MM.1S (cell line): Measurements from ENCODE around the gene DNASE1L3.

Experiments
- DNase-seq: peaks from one replicate; pipeline ENCODE4 v3.0.0-alpha.2; 2015
- H2AFZ ChIP-seq: fragments of 300-600 bp; sonication (generic); 2 replicates; pipeline ENCODE4 v1.6.0; 2016; ENCODE audit warnings: antibody characterized with exemption, low read length
- H3F3A ChIP-seq: fragments of 300-600 bp; sonication (generic); 2 replicates; pipeline ENCODE4 v1.6.1; 2016; ENCODE audit warnings: mild to moderate bottlenecking, antibody characterized with exemption, low read length, moderate library complexity, mixed read lengths; ENCODE audit not compliant: insufficient read depth
- H3K27ac ChIP-seq: fragments of 300-600 bp; sonication (generic); 2 replicates; pipeline ENCODE4 v1.5.1; 2016; ENCODE audit warnings: mild to moderate bottlenecking, low read length
- H3K27me3 ChIP-seq: fragments of 300-600 bp; sonication (generic); replicated peaks from 2 replicates; pipeline ENCODE4 v1.6.0; 2016; ENCODE audit warnings: low read length; ENCODE audit not compliant: insufficient read depth
- H3K36me3 ChIP-seq: fragments of 300-600 bp; sonication (generic); replicated peaks from 2 replicates; pipeline ENCODE4 v1.6.1; 2016; ENCODE audit warnings: mild to moderate bottlenecking, low read length, mixed read lengths; ENCODE audit not compliant: insufficient read depth
- H3K4me1 ChIP-seq: fragments of 300-600 bp; sonication (generic); 2 replicates; pipeline ENCODE4 v1.6.1; 2016; ENCODE audit warnings: low read length, mixed read lengths
- H3K4me2 ChIP-seq: fragments of 300-600 bp; sonication (generic); 2 replicates; pipeline ENCODE4 v1.6.0; 2016; ENCODE audit warnings: low read depth, low read length
- H3K4me3 ChIP-seq: fragments of 300-600 bp; sonication (generic); 2 replicates; pipeline ENCODE4 v1.5.1; 2016; ENCODE audit warnings: low read length, mixed read lengths
- H3K79me2 ChIP-seq: fragments of 300-600 bp; sonication (generic); 2 replicates; pipeline ENCODE4 v1.6.1; 2016; ENCODE audit warnings: mixed run types, low read length, mixed read lengths
- H3K9ac ChIP-seq: fragments of 300-600 bp; sonication (generic); 2 replicates; pipeline ENCODE4 v1.6.1; 2016; ENCODE audit warnings: low read length, mixed read lengths
- H3K9me2 ChIP-seq: fragments of 300-600 bp; sonication (generic); replicated peaks from 2 replicates; pipeline ENCODE4 v1.6.1; 2016; ENCODE audit warnings: mild to moderate bottlenecking, low read length, mixed read lengths; ENCODE audit not compliant: insufficient read depth
- H3K9me3 ChIP-seq: fragments of 300-600 bp; sonication (generic); replicated peaks from 2 replicates; pipeline ENCODE4 v1.6.1; 2016; ENCODE audit warnings: mild to moderate bottlenecking, low read length, mixed read lengths; ENCODE audit not compliant: insufficient read depth
- H4K20me1 ChIP-seq: fragments of 300-600 bp; sonication (generic); 2 replicates; pipeline ENCODE4 v1.6.1; 2016; ENCODE audit warnings: mild to moderate bottlenecking, low read length, moderate library complexity, mixed read lengths; ENCODE audit not compliant: insufficient read depth
- CTCF ChIP-seq: fragments of 300-600 bp; sonication (generic); IDR thresholded peaks from 2 replicates; pipeline ENCODE4 v1.5.1; 2016; ENCODE audit warnings: antibody characterized with exemption, low read length, mixed read lengths
- EZH2 ChIP-seq: fragments of 300-600 bp; sonication (generic); optimal IDR thresholded peaks from 2 replicates; pipeline ENCODE3; 2017; ENCODE audit warnings: low read depth, mild to moderate bottlenecking, antibody characterized with exemption, low read length, mixed read lengths
- EZH2phosphoT487 ChIP-seq: fragments of 300-600 bp; sonication (generic); IDR thresholded peaks from 2 replicates; pipeline ENCODE4 v1.6.1; 2018; ENCODE audit warnings: antibody characterized with exemption, low read length

Gene DNASE1L3

GRCh38 chr3:58190882-58191281 lies 19.9 kb downstream of the DNASE1L3 start:
- Histone ChIP-seq H3K9ac (no peak overlapping the region), H3K4me3 (no peak overlapping the region), H3K4me2 (no peak overlapping the region), H3K4me1 (no peaks in the 10 kb centered on the region), H3K9me3 (no peaks in the 10 kb centered on the region), H3K9me2 (no peaks in the 10 kb centered on the region), H3K27ac (no peak overlapping the region), H2AFZ (no peak overlapping the region), H3K79me2 (no peaks in the 10 kb centered on the region), H4K20me1 (no peaks in the 10 kb centered on the region), H3K36me3 (no peaks in the 10 kb centered on the region), H3F3A (no peaks in the 10 kb centered on the region), H3K27me3 (no peaks in the 10 kb centered on the region)
- TF ChIP-seq EZH2phosphoT487 (no peak), EZH2 (no peak), CTCF (no peak)
- no peak for DNase-seq

GRCh38 chr3:58190291-58190690 lies 20.5 kb downstream of the DNASE1L3 start:
- Histone ChIP-seq H3K9me2 (no peaks in the 10 kb centered on the region), H3K4me3 (no peak overlapping the region), H3K9me3 (no peaks in the 10 kb centered on the region), H4K20me1 (no peaks in the 10 kb centered on the region), H3K79me2 (no peaks in the 10 kb centered on the region), H3K9ac (no peak overlapping the region), H3K4me1 (no peaks in the 10 kb centered on the region), H3F3A (no peaks in the 10 kb centered on the region), H3K27me3 (no peaks in the 10 kb centered on the region), H2AFZ (no peak overlapping the region), H3K36me3 (no peaks in the 10 kb centered on the region), H3K27ac (no peak overlapping the region), H3K4me2 (no peak overlapping the region)
- DNase-seq, result no peak
- TF ChIP-seq CTCF, result no peak
- no peak for TF ChIP-seq EZH2phosphoT487
- TF ChIP-seq EZH2, result no peak

GRCh38 chr3:58189691-58190090 lies 21.1 kb downstream of the DNASE1L3 start:
- no peaks in the 10 kb centered on the region for H4K20me1 ChIP-seq
- H3K27ac ChIP-seq, result no peak overlapping the region
- H3K79me2 ChIP-seq, result no peaks in the 10 kb centered on the region
- no peaks in the 10 kb centered on the region for H3F3A ChIP-seq
- H2AFZ ChIP-seq, result no peak overlapping the region
- H3K4me2 ChIP-seq, result no peak overlapping the region
- no peak overlapping the region for H3K4me3 ChIP-seq
- H3K27me3 ChIP-seq, result no peaks in the 10 kb centered on the region
- H3K9ac ChIP-seq, result no peak overlapping the region
- H3K36me3 ChIP-seq, result no peaks in the 10 kb centered on the region
- TF ChIP-seq EZH2 (no peak), CTCF (no peak), EZH2phosphoT487 (no peak)
- no peaks in the 10 kb centered on the region for H3K4me1 ChIP-seq
- no peaks in the 10 kb centered on the region for H3K9me3 ChIP-seq
- DNase-seq, result no peak
- no peaks in the 10 kb centered on the region for H3K9me2 ChIP-seq
